Loucy (cell line): ENCODE results near the gene GRM5.

Source experiments
- CTCF ChIP-seq: fragments of 200-600 bp; sonication (generic); conservative IDR thresholded peaks from 2 replicates; pipeline ENCODE4 v1.5.1; 2014; ENCODE audit warnings: mild to moderate bottlenecking, antibody characterized with exemption, low read length
- EZH2phosphoT487 ChIP-seq: fragments of 200-600 bp; IDR thresholded peaks from 2 replicates; pipeline ENCODE4 v1.6.1; 2018; ENCODE audit warnings: antibody characterized with exemption, mild to moderate bottlenecking, moderate library complexity, borderline replicate concordance

- no peak for TF ChIP-seq CTCF
- TF ChIP-seq EZH2phosphoT487 = no peak
These were observed 364.0 kb downstream of the GRM5 start for GRCh38 chr11:88701816-88702215.
